T-cell (primary cell): ENCODE results near the gene CEP126. TPM values are rescaled to one million over a fixed set of nuclear protein-coding genes. Genes with fewer than 3 reads are reported as not detected.

ENCODE experiments used
- ATAC-seq, 4 experiments: fragments of 200-7000 bp in 3 of 4; fragments of 150-1000 bp in 1 of 4; cut with Tn5 transposase; replicated peaks in 1 of 4; 1 replicate in 3 of 4; 2 replicates in 1 of 4; pipeline ENCODE4 v1.10.0; 2021; ENCODE audit warnings: moderate library complexity in 3 of 4, mild to moderate bottlenecking in 2 of 4, moderate number of reproducible peaks in 1 of 4
- CTCF ChIA-PET, 2 donors: fragments of 300-600 bp; sonication (Branson Sonifier 250); formaldehyde crosslinking; loops; one replicate each; lab custom pipeline; 2022; ENCODE audit warnings: antibody characterized with exemption in 2 of 2; lab: Charles Lee
- POLR2A ChIA-PET, 2 donors: fragments of 300-600 bp; sonication (Branson Sonifier 250); formaldehyde crosslinking; loops; one replicate each; lab custom pipeline; 2022; ENCODE audit warnings: antibody characterized with exemption in 2 of 2; lab: Charles Lee
- DNase-seq, 35 experiments: peaks; one replicate each; pipeline versions ENCODE4 v3.0.0 to v3.0.0-alpha.2; 2013 to 2023
- H3K27ac ChIP-seq: one replicate; pipeline ENCODE4 v1.5.1; 2013; ENCODE audit warnings: low read length
- H3K27me3 ChIP-seq, 2 experiments: replicated peaks in 1 of 2; 1 replicate in 1 of 2; 2 replicates in 1 of 2; pipeline versions ENCODE4 v1.6.1 to v1.7.0; 2013; ENCODE audit warnings: low read length in 1 of 2, mixed read lengths in 1 of 2; ENCODE audit not compliant: control insufficient read depth in 2 of 2, insufficient read depth in 2 of 2; ENCODE audit errors: extremely low read depth in 1 of 2
- H3K36me3 ChIP-seq, 2 donors: 1 replicate in 1 of 2; 2 replicates in 1 of 2; pipeline versions ENCODE4 v1.6.1 to v1.7.0; 2013; ENCODE audit warnings: low read length in 1 of 2; ENCODE audit not compliant: control insufficient read depth in 2 of 2, insufficient read depth in 1 of 2; ENCODE audit errors: extremely low read depth in 1 of 2
- H3K4me1 ChIP-seq, 2 experiments: 1 replicate in 1 of 2; 2 replicates in 1 of 2; pipeline versions ENCODE4 v1.6.1 to v1.7.0; 2013; ENCODE audit warnings: low read length in 2 of 2, mixed read lengths in 1 of 2; ENCODE audit not compliant: insufficient read depth in 2 of 2, control insufficient read depth in 1 of 2; ENCODE audit errors: extremely low read depth in 1 of 2
- H3K4me3 ChIP-seq, 2 donors: 1 replicate in 1 of 2; 2 replicates in 1 of 2; pipeline versions ENCODE4 v1.5.1 to v1.7.0; 2013; ENCODE audit warnings: mild to moderate bottlenecking in 2 of 2, low read length in 1 of 2, moderate library complexity in 1 of 2; ENCODE audit not compliant: control insufficient read depth in 1 of 2; ENCODE audit errors: extremely low read depth in 1 of 2
- H3K9me3 ChIP-seq: 2 replicates; pipeline ENCODE4 v1.7.0; 2013
- H3K27ac Mint-ChIP-seq, 2 donors: one replicate each; pipeline ENCODE4 v1.8.0; 2020 to 2021; ENCODE audit warnings: mild to moderate bottlenecking in 2 of 2, mixed read lengths in 2 of 2
- H3K27me3 Mint-ChIP-seq, 2 donors: one replicate each; pipeline ENCODE4 v1.8.0; 2021 to 2022; ENCODE audit warnings: mixed read lengths in 2 of 2
- H3K36me3 Mint-ChIP-seq: one replicate; pipeline ENCODE4 v1.8.0; 2021; ENCODE audit warnings: mixed read lengths
- H3K4me1 Mint-ChIP-seq, 3 donors: one replicate each; pipeline ENCODE4 v1.8.0; 2020 to 2022; ENCODE audit warnings: mixed read lengths in 3 of 3, mild to moderate bottlenecking in 1 of 3
- H3K4me3 Mint-ChIP-seq, 3 donors: one replicate each; pipeline ENCODE4 v1.8.0; 2020 to 2022; ENCODE audit warnings: mild to moderate bottlenecking in 3 of 3, mixed read lengths in 3 of 3, moderate library complexity in 3 of 3
- H3K9me3 Mint-ChIP-seq, 3 donors: one replicate each; pipeline ENCODE4 v1.8.0; 2020 to 2022; ENCODE audit warnings: mixed read lengths in 3 of 3
- WGBS: methylation state at CpG from one replicate; pipeline ENCODE4 v1.1.5; 2013; ENCODE audit warnings: missing lambda C conversion rate; ENCODE audit not compliant: insufficient coverage; 5-methylcytosine and 5-hydroxymethylcytosine counted together
- total RNA-seq, 35 experiments: library from RNA in 6 of 35; stranded (reverse) in 6 of 35; fragments of 120-200 nt in 1 of 35; gene quantifications; one replicate each; pipeline versions ENCODE4 v1.2.1 to v1.2.4 and lab custom pipeline; 2013 to 2026

CEP126 gene, protein sequence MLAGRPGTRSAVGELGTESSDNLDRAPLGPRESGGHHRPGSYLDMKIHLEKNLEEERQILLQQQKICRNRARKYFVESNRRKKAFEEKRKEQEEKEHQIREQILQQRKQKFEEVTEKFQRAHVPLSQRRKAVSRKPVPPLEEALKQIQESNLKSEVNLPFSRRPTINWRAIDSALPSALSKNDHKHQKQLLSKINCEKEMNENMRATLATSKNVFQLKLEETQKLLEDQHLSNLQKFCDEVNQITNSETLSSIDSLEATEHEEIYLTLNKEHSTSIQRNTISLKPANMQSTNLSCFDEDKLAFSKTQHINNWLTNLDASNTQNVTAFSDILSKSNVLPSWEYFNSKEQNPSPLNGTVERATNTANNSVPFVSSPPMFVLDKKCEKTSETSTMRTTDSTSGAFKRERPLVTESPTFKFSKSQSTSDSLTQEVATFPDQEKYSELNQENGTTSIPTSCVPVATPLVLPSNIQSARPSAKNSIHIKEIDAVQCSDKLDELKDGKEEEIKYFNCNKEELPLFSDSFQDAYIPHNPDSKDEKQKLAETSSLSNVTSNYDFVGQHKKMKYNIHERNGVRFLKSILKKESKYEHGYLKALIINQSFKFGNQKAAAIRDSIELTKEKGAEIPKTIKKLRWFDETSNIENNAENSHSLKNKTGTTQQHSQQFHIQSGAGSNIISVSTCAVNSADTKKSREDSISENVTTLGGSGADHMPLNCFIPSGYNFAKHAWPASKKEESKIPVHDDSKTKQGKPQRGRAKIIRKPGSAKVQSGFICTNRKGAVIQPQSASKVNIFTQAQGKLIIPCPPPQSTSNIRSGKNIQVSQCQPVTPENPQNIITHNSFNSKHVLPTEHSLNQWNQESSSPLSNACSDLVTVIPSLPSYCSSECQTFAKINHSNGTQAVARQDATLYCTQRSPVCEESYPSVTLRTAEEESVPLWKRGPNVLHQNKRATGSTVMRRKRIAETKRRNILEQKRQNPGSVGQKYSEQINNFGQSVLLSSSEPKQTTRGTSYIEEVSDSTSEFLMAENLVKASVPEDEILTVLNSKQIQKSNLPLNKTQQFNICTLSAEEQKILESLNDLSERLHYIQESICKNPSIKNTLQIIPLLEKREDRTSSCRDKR
- total RNA-seq (1 to 10 TPM; 1.6 to 2.2 (median 1.7) TPM), total RNA-seq (lab: John Stamatoyannopoulos, UW) (0.80 to 5.3 (median 2.8) reads per million in 29 experiments)
- 2.1 TPM for total RNA-seq (2013)

DNA sequence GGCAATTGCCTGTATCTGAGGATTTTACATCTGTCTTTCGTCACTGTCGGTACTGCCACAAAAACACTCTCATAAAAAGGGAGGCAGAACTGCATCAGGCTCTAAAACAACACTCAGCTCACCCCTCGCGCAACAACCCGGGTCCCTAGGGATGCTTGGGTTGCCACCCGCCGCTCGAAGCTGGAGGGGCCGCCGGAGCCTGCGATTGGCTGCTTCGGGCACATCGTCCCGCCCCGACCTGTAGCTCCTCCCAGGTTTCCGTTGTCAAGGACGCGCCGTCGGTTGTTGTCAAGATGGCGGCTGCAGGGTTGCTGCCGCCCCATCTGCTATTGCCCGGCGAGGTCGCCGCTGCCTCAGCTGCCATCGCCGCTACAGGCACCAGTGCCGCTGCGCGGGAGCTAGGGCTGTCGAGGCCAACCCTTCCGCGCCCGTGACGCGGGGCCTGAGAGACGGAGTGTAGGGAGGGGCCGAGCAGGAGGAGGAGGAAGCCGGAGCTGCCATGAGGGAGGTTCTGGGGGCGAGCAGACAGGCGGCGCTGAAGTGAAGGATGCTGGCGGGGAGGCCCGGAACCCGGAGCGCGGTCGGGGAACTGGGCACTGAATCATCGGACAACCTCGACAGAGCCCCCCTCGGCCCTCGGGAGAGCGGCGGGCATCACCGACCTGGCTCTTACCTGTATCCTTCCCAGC, at the start of gene CEP126:
CEP126 (plus strand) TSS at position 273 of the 689 bp plus-strand sequence; CDS start at position 548, 275 bp downstream.
- H3K27me3 Mint-ChIP-seq, result peaks cover 0 to 4% of the 10 kb centered on the region in 2 donors
- ATAC-seq, result peak; percentile 93 to 96 (median 94)
- Histone ChIP-seq H3K36me3 (no peaks in the 10 kb centered on the region), H3K9me3 (no peaks in the 10 kb centered on the region), H3K4me1 (peaks cover 3 to 10% of the 10 kb centered on the region in 2 experiments), H3K27me3 (no peaks in the 10 kb centered on the region), H3K27ac (peak within 1 kb of the TSS; percentile 76), H3K4me3 (peak within 1 kb of the TSS; percentile 51 to 78)
- H3K4me1 Mint-ChIP-seq, result peaks cover 25 to 32% (median 31%) of the 10 kb centered on the region in 3 donors
- peak within 1 kb of the TSS; percentile 90 to 92 (median 91) for H3K4me3 Mint-ChIP-seq
- ChIA-PET POLR2A (no interaction called here), CTCF (interaction anchor here (0.6 to 1.2 kb wide), 4 partner anchors 93 to 1195 kb away, joined by 3 to 8 read pairs (median 4); partner anchors contain the start of gene DYNC2H1 (in 2 of the 2))
- no peaks in the 10 kb centered on the region for H3K36me3 Mint-ChIP-seq
- peak; percentile 83 to 95 (median 91) for DNase-seq
- WGBS, result under 1% methylated on average over 54 of the region's 56 CpGs
- H3K27ac Mint-ChIP-seq, result peak within 1 kb of the TSS; percentile 84 to 87
- no peaks in the 10 kb centered on the region for H3K9me3 Mint-ChIP-seq

DNA sequence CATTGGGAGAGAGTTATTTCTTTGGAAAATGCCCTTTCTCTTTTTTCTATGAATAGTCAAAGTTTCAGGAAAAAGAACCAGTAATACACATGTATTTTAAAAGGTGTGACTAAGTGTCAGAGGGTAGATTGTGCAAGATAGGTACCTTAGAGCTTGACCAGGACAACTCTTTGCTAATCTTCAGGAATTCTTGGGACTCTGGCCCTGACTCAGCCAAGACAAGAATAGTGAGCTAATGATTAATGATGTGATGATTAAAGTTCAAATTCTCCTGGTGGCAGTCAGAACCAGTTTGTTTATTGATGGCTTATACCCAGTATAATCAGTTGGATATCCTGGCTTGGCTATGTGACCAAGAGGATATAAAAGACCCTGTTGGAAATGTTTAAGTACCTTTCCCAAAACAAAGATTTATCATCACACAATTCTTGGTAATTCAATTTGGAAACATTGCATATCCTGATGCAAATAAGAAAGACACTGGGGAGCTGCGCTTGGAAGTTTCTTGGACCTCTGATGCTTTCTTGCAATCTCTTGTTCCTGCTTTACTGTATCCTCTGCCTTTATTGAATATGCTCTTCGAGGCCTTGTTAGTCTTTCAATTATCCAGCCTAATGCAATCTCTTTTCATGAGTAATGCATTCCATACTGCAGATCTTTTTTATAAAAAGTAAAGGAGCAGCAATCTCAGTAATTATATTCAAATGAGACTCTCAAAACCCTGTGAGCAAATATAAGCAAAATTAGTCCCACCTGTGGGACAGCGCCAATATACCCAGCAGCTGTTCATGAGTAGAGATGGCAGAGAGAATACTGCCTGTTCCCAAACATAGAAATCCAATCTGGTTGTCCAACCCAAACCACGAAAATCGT, 48.0 kb upstream of the CEP126 start:
- Histone ChIP-seq H3K27me3 (peaks cover 0 to 3% of the 10 kb centered on the region in 2 experiments), H3K27ac (no peak overlapping the region), H3K36me3 (no peaks in the 10 kb centered on the region), H3K4me1 (no peaks in the 10 kb centered on the region), H3K4me3 (no peak overlapping the region), H3K9me3 (no peaks in the 10 kb centered on the region)
- no peak for DNase-seq
- ATAC-seq, result no peak
- ChIA-PET CTCF (interaction anchor here in 1 of 2 donors (0.6 kb wide), 1 partner anchor 38 kb away, joined by 3 read pairs; no protein-coding TSS in a partner anchor), POLR2A (no interaction called here)
- no peak overlapping the region for H3K27ac Mint-ChIP-seq
- WGBS, result 100% methylated on average over 1 of the region's 5 CpGs
- H3K4me3 Mint-ChIP-seq, result no peak overlapping the region
- H3K27me3 Mint-ChIP-seq, result peaks cover 14 to 35% of the 10 kb centered on the region in 2 donors
- no peaks in the 10 kb centered on the region for H3K36me3 Mint-ChIP-seq
- peaks cover 5 to 9% (median 9%) of the 10 kb centered on the region in 3 donors for H3K9me3 Mint-ChIP-seq
- H3K4me1 Mint-ChIP-seq, result no peaks in the 10 kb centered on the region

DNA sequence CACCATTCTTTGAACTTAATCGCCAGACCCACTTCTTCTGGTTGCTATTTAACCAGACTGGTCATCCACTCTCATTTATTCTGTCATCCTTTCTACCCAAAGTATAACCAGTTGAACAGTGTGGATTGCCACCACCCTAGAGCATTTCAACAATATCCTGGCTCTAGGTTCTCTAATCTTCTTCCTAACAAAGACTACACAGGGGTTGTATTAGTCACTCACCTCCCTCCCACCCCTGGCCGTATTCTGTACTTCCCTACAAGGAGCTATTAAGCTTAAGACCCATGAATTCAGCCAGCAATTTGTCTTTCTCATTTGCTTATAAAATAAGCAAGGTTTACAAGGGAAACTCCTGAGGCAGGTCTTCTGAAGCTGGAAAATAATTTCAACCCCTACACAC, 46.9 kb upstream of the CEP126 start:
- Histone ChIP-seq H3K27ac (no peak overlapping the region), H3K4me3 (no peak overlapping the region), H3K4me1 (no peaks in the 10 kb centered on the region), H3K27me3 (peaks cover 0 to 3% of the 10 kb centered on the region in 2 experiments), H3K9me3 (no peaks in the 10 kb centered on the region), H3K36me3 (no peaks in the 10 kb centered on the region)
- WGBS, result no CpG with 5 or more reads among the region's 2 CpGs
- no peak for ATAC-seq
- DNase-seq, result no peak
- ChIA-PET CTCF (interaction anchor here (0.6 to 0.7 kb wide), 2 partner anchors 32 to 1118 kb away, joined by 3 read pairs; no protein-coding TSS in a partner anchor), POLR2A (no interaction called here)
- Mint-ChIP-seq H3K36me3 (no peaks in the 10 kb centered on the region), H3K27me3 (peaks cover 7 to 28% of the 10 kb centered on the region in 2 donors), H3K4me1 (no peaks in the 10 kb centered on the region), H3K27ac (no peak overlapping the region), H3K9me3 (peaks cover 5 to 9% (median 9%) of the 10 kb centered on the region in 3 donors), H3K4me3 (no peak overlapping the region)

DNA sequence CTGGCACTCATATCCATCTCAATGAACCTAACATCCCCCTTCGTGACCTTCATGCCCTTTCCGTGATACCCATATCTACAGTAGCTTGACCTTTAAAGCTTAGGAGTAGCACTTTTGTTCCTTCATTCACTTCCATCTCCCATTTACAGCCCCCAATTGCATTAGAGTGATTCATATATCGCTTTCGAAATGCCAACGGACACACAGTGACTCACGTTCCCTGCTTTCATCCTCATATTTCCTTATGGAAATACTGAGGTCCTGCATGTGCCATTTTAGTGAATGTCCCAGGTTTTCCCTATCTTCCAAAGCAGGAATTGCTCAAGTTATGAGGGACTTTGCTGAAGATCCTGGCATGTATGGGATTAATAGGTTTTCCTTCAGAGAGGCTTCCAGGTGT, 44.3 kb upstream of the CEP126 start:
- ChIA-PET POLR2A (no interaction called here), CTCF (interaction anchor here in 1 of 2 donors (0.7 kb wide), 1 partner anchor 18 kb away, joined by 4 read pairs; no protein-coding TSS in a partner anchor)
- 84% methylated on average over 6 of the region's 6 CpGs for WGBS
- H3K36me3 ChIP-seq, result no peaks in the 10 kb centered on the region
- H3K4me3 Mint-ChIP-seq, result no peak overlapping the region
- no peaks in the 10 kb centered on the region for H3K4me1 Mint-ChIP-seq
- H3K4me1 ChIP-seq, result no peaks in the 10 kb centered on the region
- H3K27ac ChIP-seq, result no peak overlapping the region
- no peaks in the 10 kb centered on the region for H3K36me3 Mint-ChIP-seq
- peaks cover 0 to 3% (median 0%) of the 10 kb centered on the region in 3 donors for H3K9me3 Mint-ChIP-seq
- no peaks in the 10 kb centered on the region for H3K9me3 ChIP-seq
- peaks cover 0 to 2% of the 10 kb centered on the region in 2 experiments for H3K27me3 ChIP-seq
- no peak overlapping the region for H3K27ac Mint-ChIP-seq
- H3K4me3 ChIP-seq, result no peak overlapping the region
- peaks cover 2 to 24% of the 10 kb centered on the region in 2 donors for H3K27me3 Mint-ChIP-seq
- no peak for ATAC-seq
- no peak for DNase-seq

DNA sequence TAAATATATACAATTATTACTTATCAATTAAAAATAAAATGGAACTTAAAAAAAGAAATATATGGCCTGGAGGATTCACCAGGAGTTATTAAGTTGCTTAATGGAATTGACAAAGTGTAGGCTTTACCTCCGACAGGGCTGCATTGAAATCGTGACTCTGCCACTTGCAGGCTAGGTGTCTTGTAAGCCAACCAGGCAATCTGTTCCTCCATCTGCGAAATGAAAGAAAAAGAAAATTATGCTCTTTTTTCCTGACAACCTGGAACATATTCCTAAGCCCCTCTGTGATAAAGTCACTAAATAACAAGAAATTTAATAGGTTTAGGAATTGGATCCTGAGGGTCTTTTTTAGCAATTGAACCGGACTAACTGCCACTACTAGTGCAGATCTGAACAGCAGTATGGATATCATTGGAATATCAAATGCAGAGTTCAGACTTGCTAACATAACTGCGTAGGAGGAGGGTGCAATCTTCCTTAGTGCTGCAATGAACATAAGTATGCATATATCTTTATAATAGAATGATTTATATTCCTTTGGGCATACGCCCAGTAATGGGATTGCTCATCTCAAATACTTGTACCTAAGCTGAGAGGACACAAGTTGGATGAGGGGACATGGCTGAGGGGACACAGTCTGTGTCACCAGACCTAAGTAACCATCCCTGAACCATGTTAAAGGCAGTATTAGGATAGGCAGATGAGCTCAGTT, 42.5 kb upstream of the CEP126 start:
- H3K9me3 Mint-ChIP-seq, result peaks cover 0 to 3% (median 0%) of the 10 kb centered on the region in 3 donors
- no peaks in the 10 kb centered on the region for H3K4me1 ChIP-seq

More for the DNA sequence above, 42.5 kb upstream of the CEP126 start:
- H3K36me3 Mint-ChIP-seq, result no peaks in the 10 kb centered on the region
- Histone ChIP-seq H3K4me3 (no peak overlapping the region), H3K9me3 (no peaks in the 10 kb centered on the region), H3K27ac (no peak overlapping the region), H3K27me3 (no peaks in the 10 kb centered on the region), H3K36me3 (no peaks in the 10 kb centered on the region)
- H3K4me3 Mint-ChIP-seq, result no peak overlapping the region
- no peak overlapping the region for H3K27ac Mint-ChIP-seq
- WGBS, result 82% methylated on average over 3 of the region's 6 CpGs
- no peaks in the 10 kb centered on the region for H3K4me1 Mint-ChIP-seq
- ATAC-seq (no peak), DNase-seq (no peak)
- CTCF ChIA-PET, result no interaction called here
- POLR2A ChIA-PET, result no interaction called here
- peaks cover 5 to 28% of the 10 kb centered on the region in 2 donors for H3K27me3 Mint-ChIP-seq
